UCSD-AML1 (cell line): Measurements from ENCODE around the gene MYL4.
"Not testable (repeated sequence)": the region's sequence is repeated elsewhere in the genome, so short reads cannot be mapped to it uniquely, and the experiment has no call there.

ENCODE experiments used
- DNase-seq: peaks from one replicate; lab custom pipeline; 2025; ENCODE audit not compliant: unreplicated experiment; lab: John Stamatoyannopoulos, UW

MYL4 gene

DNA sequence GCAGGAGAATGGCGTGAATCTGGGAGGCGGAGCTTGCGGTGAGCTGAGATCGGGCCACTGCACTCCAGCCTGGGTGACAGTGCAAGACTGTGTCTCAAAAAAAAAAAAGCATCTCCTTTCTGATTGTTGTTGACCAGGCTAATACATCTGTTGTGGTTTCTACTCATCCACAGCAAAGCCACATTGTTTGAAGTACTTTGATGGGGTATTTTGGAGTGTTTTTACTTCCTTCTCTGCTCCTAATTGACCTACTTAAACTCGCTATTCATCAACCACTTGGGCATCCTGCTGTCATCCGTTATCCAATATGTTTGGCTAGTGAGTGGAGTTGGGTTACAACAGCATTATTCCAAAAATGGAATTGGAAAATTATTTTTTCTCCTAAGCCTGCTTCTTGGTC is 16.6 kb upstream of the MYL4 start:
- no peak for DNase-seq

DNA sequence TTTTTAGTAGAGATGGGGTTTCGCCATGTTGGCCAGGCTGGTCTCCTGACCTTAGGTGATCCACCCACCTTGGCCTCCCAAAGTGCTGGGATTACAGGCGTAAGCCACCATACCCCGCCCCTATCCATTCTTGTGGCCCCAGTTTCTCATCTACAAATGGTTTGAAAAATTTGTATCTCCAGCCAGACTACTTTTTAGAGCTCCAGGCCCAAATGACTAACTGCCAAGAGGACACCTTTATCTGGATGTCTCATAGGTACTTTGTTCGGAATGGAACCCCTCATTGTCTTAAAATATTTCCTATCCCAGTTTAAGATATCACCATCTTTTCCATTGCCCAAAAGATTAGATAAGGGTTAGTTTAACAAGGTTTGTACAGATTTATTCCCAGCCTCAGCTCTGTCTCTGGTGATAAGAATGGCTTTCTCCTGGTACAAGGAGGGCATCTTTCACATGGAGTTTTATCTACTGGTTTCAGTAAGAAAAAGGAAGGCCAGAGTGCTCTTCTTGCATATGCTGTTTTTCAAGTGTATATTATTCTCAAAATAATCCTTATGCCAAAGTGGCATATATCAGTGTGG is 15.1 kb upstream of the MYL4 start:
- DNase-seq = no peak

DNA sequence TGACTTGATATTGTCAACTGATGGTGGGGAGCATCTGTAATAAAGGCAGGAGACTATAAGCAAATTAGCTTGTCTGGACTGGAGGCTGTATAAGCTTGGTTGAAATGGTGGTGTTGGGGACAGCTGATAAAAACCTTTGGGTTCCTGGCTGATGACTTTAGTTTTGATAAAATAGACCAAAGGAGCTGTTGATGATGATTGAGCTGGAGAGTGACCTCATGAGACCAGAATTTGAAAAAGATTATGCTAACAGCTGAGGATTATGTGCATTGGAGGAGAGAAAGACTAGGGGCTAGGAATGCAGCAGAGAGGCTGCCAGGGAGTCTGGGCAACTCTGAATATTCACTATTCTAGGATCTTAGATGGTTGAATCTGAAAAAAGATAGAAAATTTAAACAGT is 11.3 kb upstream of the MYL4 start:
- no peak for DNase-seq

DNA sequence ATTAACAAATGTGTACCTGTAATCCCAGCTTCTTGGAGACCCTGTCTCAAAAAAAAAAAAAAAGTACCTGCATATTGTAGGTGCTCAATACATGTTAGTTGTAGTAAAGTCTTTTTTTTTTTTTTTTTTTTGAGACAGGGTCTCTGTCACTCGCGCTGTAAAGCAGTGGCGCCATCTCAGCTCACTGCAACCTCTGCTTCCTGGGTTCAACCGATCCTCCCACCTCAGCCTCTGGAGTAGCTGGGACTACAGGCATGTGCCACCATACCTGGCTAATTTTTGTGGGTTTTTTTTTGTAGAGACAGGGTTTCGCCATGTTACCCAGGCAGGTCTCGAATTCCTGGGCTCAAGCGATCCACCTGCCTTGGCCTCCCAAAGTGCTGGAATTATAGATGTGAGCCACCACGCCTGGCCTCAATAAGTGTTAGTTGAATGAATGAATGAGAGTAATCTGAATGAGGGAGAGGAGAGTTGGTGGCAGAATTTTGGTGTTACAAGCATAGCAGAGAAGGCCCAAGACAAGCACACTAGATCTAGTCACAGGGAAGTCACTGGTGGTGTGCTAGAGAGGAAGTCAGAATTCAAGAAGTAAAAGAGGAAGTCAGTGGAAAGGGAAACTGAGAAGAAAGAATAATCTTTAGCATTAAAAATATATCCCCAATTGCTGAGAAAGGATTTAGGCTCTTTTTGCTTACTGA is 9.4 kb upstream of the MYL4 start:
- DNase-seq = no peak

DNA sequence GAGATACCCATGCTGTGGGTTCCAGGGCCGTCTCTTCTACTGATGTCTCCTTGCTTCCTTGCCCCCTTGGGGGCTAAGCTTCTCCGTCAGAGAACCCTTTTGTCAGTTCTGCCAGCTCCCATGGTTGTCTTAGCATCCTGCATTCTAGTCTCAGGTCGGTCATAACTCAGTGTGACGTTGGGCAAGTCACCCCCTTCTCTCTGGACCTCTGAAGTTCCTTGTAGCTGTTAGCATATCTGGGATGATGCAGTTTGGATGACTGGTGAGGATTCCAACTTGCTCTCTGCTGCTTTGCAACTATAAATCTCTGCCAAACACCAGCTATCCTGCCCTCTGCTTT is 8.9 kb upstream of the MYL4 start:
- DNase-seq = no peak

DNA sequence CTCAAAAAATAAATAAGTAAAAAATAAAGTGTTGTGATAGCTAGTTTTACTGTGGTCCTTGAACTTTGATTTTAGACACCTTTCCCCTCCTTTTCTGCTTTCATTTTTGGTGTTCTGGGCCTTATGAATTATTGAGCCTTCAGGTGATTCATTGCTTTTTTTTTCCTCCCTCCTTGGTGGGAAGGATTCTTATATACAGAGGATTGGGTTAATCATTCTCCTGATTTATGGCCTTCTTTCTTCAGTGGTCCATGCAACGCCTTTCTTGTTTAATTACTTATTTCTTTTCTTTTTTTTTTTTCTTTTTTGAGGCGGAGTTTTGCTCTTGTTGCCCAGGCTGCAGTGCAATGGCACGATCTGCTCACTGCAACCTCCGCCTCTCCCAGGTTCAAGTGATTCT is 8.0 kb upstream of the MYL4 start:
- no peak for DNase-seq

DNA sequence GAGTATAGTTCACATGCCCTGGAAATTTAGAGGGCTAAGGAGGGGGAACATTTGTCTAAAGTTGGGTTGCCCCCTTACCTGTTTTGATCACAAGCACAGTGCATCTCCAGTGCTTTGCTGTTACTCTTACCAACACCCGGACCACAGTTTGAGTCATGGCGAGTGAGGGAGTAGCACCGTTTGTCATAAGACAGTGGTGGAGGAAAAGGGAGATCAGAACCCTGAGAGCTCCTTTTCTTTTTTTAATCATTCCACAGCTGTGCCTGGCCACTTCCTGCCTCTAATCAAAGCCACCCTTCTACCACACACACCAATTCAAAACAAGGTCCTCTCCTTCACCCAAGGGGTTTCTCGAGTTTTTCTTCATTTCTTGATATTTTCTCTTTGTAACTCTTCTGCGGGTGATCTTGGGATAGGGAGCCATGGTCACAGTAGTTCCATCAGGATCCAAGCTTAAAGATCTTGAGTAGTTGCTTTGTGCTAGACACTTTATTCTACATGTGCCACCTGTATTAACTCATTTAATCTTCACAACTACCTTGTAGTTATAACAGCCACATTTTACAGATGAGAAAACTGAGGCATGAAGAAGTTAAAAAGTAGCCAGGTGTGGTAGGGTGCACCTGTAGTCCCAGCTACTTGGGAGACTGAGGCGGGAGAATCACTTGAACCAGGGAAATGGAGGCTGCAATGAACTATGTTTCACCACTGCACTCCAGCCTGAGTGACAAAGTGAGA is 5.0 kb upstream of the MYL4 start:
- DNase-seq = no peak

DNA sequence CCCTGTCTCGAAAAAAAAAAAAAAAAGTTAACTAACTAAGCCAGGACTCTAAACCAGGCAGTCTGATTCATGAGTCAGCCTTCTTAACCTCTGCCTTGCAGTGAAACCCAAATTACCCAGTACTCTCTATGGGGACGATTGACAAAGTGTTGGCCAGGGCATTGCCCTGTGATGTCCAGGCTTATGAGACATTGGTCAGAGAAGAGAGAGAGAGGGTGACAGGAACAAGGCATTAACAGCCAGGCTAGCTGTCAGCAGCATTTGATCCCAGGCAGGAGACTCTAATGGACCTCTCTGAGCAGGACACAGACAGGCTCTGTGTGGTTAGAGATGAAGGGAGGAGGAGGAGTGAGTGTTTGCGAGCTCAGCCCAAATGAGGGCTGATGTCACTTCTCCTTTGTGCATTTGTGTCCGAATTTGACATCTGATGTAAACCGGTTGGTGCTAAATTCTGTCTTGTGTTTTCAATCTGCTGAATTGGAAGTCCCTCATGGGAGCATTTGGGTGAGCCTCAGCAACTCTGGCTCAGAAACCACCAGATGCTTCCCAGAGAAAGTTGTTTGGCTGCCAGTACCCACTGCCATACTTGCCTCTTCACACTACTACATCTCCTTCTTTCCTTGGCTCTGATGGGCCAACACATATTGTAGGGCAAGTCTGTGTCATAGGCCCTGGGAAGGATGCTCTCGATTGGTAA is 4.3 kb upstream of the MYL4 start:
- peak; percentile 35 for DNase-seq

DNA sequence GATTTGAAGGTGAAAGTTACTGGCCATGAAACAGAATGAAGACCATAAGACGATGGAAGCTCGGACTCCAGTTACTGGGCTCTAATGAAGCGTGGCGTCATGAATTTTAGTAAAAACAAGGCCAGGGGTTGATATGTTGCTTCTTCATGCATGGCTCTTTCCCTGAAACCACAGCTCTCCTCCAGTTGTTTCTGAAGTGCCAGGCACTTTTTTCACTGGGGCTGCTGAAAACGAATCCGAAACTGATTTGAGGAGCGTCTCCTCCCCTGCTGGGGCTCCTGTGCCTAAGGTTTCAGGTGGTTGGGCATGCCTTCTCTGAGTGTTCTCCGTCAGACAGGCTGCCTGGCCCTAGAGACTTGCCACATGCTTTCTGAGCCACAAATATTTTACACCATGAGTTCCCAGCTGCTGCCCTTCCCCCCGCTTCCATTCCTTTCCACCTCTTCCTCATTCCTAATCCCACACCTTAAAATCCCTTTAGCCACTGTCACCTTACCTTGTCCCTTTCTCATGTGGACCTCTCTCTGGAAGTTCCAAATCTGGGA is 3.7 kb upstream of the MYL4 start:
- no peak for DNase-seq

DNA sequence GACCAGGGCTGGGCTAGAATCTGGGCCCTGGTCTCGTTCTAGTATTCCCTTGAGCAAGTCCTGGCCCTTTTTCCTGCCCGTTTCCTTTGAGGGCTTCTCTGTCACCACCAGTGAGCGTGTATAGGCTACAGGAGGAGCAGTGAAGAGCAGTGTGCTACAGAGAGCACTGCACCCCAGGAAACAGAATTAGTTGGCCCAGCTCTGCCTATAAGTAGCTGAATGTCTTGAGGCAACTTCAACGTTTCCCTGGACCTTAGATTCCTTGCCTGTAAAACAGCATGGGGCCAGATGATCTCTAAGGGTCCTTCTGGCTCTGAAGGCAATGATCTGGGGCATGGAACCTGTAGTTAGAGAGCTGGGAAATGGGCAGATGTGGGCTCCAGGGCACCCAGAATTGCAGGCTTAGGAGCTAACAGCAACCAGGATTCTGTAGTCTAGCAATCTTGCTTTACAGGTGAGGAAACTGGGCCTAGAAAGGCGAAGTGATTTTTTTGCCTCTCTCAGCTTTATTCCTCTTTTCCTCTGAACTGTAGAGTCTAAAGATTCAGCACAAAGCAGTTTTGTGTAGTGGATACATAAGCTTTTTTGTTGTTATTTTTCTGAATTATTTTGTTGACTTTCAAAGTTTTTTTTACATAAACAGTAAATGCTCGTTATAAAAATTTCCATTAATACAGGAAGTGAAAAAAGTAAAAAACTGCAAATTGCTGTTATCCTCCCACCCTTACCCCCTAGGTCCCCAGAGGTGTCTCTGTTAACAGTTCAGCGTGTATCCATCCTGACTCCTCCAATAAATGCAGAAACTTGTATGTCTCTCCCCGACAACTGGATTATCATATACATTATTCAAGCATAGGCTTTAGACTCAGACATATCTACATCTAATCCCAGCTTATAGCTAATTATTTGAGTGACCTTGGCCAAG is 1.7 kb upstream of the MYL4 start:
- DNase-seq = no peak

DNA sequence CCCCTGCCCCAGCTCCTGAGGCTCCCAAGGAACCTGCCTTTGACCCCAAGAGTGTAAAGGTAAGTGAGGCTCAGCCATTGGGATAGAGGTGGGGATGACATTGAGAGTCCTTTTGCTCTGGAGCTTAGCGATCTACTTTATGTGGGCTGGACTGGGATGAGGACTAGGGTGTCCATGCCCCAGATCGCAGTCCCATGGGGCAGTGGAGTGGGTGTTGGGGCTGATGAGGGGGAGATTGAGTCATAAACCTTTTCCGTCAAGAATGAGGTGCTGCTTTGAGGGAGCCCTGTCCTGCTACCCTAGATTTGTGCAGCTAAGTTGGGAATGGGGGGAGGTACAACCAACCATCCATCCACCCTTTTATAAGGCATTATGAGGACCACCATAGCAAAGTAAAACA is 351 bp downstream of the MYL4 start:
- no peak for DNase-seq

DNA sequence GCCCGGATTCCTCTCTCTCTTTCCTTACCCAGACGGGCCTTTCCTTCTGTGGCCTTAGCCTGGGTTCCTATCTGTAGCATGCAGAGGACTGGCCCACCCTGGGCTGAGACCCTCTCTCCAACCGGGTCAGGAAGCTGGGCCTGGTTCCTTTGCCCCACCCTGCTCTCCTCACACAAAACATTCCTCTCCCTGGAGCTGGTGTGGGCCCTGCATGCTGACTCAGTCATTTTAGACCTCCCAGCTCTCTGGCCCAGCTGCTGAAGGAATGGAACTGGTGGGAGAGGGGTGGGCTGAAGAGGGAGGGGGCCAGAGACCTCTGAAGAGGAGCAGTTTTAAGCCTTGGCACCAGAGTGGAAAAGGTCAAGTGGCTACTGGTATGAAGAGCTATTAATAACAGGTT is 957 bp downstream of the MYL4 start:
- DNase-seq = no peak

DNA sequence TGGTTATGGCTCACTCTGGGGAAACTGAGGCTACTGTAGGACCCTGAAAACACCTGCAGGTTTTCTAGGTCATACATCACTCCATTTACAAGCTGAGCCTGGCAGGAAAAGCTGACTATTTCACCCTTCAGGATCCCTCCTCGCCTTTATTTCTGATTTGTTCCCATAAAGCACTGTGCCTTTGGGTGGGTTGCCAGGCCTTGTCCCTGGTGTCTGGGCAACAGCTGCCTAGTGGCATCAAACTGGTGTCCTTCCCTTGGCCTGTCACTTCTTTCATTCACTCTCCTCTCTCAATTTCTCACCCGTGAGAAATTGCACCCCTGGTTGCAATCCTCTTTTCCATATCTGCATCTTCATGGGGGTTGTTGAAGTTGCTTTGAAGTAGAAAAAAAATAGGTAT is 1.6 kb downstream of the MYL4 start:
- no peak for DNase-seq

DNA sequence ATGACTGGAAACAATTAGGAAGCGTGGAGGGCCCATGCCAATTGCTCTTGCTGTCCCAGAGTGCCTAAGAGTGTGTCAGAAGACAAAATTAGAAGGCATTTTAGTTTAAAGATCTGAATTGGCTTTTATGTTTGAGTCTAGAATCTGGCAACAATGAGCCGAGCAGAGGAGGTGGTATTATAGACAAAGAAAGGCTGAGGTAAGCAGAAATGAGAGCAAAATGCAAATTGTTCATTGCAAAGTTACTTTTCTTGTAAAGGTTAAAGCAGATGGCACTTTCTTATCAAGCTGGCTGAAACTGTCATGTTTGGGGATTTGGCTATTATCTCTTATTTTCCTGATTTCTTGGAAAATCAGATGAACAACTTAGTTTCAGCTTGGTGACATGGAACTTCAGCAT is 3.3 kb downstream of the MYL4 start:
- no peak for DNase-seq

DNA sequence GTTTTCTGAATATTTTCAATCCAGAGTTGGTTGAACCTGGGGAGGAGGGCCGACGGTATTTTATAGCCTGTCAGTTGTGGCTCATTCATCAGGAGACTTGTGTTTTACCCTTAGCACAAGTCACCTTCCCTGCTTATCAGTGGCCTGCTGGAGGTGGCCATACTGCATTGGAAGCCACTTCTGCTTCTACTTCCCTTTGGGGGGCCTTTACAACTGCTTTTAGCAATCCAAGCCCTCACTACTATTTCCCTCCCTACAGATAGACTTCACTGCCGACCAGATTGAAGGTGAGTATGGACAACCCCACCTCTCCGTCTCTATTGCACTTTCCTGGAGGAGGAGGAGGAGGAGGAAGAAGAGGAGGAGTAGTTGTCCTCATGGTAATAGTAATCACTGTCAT is 4.4 kb downstream of the MYL4 start:
- no peak for DNase-seq

DNA sequence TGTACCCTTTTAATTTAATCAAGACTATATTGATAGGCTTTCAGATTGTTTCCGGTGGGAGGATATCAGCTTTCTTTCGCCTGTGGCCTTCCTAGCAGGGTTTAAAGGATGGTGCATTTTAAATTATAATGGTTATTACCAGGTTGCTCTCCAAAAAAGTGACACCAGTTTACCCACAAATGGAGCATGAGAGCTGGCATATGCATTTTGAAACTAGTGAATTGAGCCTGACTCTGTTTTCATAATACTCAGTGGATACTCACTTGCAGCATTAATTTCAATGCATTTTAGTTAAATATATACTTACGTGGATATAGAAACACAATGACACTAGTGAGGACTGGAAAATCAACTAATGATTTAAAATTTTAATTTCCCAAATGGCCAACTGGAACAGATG is 5.8 kb downstream of the MYL4 start:
- no peak for DNase-seq

DNA sequence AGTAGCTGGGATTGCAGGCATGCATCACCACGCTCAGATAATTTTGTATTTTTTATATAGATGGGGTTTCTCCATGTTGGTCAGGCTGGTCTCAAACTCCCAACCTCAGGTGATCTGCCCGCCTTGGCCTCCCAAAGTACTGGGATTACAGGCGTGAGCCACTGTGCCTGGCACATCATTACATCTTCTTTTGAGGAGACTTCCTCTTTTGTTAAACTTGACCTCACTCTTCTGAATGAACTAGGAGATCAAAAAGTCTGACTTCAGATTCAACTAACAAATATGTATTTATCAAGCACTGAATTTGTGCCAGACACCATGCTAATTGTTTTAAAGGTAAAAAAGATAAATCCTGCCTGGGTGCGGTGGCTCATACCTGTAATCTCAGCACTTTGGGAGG is 7.7 kb downstream of the MYL4 start:
- not testable (repeated sequence) for DNase-seq

DNA sequence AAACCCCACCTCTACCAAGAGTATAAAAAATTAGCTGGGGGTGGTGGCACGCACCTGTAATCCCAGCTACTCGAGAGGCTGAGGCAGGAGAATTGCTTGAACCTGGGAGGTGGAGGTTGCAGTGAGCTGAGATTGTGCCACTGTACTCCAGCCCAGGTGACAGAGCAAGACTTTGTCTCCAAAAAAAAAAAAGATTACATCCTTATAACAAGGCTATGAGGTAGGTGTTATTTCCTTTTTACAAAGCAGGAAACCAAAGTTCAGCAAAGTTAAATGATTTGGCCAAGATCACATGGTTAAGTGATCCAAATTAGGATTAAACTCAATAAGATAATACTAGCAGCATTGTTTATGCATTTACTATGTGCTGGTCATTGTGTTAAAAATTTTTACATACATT is 8.1 kb downstream of the MYL4 start:
- DNase-seq = not testable (repeated sequence)

DNA sequence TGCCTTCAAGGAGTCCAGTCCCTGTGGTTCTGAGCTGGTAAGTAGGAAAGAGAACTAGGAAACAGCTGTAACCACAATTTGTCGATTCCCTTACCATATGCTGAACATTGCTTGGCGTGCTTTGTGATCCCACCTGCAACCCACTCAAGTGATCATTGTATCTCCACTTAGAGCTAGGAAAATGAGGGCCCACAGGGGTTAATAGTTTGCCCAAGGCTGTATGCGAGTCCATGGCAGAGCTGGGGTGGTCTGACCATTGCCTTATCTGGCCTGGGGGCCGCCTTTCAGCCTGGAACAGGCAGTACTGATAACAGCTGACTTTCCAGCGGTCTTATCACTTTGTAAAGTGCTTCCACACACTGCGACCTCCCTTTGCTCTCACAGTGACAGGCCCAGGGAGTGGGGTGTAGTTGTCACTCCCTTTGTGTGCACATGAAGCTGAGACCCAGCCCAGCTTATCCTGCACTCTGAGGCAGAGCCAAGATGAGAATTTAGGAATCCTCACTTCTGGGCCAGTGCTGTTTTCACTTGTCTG is 9.8 kb downstream of the MYL4 start:
- peak; percentile 56 for DNase-seq
